GM18907 (cell line): Measurements from ENCODE around the gene ATP11A.
"Not testable (repeated sequence)": the region's sequence is repeated elsewhere in the genome, so short reads cannot be mapped to it uniquely, and the experiment has no call there.

ENCODE experiments used
- ATAC-seq: cut with Tn5 transposase; IDR thresholded peaks from one replicate; pipeline ENCODE4 v1.9.1; 2021; ENCODE audit warnings: mild to moderate bottlenecking, moderate library complexity; ENCODE audit not compliant: unreplicated experiment

Gene ATP11A

DNA sequence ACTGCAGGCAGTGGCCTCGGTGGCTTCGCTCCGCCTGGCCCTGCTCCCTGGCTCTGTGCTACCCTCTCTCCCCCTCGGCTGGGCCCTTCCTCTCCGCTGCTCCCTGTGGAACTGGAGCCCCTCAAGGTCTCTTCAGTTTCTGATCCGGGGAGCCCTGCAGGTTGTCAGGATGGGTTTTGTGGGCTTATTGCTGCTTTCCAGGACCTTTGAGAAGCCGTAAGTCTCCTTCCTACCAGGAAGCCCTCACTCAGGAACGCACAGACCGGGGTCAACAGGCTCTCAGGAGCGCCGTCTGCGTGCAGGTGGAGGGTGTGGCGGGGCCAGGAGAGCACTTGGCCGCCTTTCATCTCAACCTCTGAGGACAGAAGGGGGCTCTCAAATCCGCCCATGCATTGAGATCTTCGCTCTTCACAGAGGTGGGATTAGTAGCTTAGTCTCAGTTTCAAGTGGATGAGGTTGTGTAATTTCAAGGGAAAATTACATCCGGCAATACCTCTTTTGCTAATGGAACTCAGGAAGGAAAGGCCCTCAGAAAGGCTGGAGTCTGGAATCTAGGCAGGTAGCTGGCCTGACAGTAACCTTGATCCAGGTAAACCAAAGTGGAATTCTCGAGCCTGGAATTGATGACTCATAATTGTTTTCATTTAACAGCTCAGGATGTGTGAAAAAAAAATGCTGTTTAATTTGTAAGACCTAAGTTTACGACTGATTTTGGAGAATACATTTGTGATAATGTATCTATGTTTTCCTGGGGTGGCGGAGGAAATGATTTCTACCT, 102.0 kb downstream of the ATP11A start:
- no peak for ATAC-seq

DNA sequence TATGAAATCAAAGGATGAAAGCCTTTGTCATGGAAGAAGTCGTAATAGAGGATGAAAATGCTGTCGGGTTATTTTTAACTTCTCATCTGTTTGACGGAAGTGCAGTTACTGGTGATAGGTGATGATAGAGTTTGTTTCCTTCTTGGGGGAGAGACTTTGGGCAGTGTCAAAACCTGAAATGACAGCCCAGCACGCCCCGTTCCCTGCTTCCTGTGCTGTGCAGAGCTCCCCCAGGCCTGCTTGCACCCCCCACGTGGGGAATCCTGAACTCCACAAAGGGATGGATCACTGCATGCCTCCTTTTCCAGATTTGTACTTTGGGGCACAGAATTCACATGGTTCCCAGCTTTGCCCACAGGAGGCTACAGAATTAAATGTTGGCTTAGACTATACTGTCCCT, 102.7 kb downstream of the ATP11A start:
- ATAC-seq, result no peak

DNA sequence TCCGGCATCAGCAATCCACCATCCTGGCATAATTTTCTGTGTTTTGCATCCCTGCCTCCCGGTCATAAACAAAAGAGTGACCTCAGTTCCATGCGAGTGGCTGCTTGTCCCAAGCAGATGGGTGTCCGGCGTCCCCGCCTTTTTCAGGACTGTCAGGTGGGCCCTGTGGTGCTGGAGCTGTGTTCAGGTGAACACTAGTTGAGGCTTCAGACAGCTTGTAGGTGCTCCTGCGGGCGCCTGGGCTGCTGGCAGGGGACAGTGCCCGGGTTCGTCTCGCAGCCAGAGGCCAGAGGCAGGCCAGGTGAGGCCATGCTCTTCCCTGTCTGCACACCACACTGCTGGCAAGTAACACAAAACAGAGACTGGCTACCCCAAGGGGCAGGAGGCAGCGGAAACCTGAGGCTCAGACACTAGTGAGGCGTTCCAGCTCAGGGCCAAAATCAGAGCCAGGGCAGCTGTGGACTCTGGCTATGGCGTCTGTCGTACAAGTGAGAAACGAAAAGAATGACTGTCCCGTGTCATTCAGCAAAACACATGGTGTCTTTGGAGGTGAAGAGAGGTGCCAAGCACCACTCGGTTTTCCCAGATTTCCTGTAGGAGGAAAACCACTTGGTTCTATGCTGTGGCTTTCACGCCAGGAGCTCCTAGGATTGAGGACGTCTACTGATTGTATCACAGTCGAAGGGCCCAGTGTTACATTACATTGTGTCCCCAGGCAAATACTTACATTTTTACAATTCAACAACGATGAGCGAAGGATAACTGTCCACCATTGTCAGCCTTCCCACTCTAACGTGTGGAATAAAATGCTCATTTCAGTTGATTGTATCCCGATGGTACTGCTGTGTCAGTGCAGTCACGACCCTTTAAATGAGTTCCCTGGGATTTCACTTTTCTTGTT, 104.0 kb downstream of the ATP11A start:
- ATAC-seq, result no peak

DNA sequence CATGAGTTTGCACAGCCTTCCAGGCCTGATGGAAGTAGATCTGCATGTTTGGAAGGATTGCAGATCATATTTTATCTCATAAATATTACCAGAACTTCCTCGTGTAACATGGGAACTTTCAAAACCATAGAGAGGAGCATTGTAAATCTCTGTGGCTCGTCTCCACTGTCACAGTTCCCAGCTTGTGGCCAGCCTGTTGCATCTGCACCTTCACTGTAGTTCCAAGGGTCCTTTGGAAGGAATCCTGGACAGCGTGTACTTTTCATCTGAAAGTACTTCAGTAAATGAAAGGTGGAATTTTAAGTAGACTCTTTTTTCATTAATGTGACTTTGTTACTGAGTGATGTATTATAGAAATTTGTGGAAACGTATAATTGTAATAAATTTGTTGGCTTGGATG, 105.4 kb downstream of the ATP11A start:
- no peak for ATAC-seq

DNA sequence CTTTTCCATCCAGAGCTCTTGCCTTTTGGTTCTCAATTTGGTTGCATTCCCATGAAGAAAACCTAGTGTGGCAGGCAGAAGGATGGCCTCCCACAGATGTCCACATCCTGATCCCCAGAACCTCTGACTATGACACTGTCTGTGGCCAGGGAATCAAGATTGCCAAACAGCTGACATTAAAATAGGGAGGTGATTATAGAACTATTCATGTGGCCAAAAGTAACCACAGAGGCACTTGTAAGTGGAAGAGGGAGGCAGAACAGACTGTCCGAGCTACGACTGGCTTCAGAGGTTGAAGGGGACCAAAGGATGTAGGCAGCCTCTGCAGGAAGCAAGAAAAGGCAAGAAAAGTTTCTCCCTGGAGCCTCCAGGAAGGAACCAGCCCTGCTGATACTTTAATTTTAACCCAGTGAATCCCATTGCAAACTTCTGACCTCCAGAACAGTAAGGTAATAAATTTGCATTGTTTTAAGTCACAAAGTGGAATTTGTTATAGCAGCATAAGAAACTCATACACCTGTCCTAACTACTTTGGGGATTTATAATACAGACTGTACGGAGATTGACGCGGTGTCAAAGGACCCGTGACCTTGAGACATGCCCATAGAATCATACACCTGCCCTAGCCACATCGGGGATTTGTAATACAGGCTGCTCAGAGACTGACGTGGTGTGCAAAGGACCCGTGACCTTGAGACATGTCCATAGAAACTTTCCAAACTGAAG, 106.5 kb downstream of the ATP11A start:
- ATAC-seq, result no peak

DNA sequence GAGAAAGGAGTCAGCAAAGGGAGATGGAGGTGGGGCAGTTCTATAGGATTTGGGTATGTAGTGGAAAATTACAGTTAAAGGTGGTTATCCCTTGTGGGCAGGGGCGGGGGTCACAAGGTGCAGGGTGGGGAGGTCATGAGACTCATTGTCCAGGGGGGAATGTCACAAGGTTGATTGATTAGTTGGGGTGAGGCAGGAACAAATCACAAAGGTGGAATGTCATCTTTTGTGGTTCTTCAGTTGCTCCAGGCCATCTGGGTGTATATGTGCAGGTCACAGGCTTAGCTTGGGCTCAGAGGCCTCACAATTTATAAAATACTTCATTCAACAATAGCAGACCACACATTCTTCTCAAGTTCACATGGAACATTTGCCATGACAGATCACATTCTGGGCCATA, 109.6 kb downstream of the ATP11A start:
- no peak for ATAC-seq

DNA sequence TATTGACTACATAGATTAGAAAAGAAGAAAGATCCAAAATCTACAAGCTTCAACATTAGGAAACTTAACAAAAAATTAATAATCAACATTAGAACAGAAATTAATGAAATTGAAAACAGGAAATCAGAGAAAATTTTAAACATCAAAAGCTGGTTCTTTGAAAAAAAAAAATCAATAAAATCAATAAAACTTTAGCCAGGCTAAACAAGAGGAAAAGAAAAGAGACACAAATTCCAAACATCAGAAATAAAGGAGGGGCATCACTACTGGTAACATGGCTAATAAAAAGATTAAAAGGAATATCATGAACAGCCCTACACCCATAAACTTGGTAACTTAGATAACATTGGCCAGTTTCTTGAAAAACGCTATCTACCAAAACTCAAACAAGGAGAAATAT, 110.2 kb downstream of the ATP11A start:
- no peak for ATAC-seq

DNA sequence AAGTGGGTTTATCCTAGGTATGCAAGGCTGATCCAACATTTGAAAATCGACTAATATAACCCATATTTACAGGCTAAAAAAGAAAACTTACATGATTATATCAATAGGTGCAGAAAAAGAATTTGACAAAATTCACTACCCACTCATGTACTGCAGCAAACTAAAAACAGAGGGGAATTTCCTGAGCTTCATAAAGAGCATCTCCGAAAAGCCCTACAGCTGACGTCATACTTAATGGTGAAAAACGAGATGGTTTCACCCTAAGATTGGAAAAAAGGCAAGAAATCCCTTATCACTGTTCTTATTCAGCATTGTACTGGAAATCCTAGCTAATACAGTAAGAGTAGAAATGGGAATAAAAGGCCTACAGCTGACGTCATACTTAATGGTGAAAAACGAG, 111.0 kb downstream of the ATP11A start:
- not testable (repeated sequence) for ATAC-seq

DNA sequence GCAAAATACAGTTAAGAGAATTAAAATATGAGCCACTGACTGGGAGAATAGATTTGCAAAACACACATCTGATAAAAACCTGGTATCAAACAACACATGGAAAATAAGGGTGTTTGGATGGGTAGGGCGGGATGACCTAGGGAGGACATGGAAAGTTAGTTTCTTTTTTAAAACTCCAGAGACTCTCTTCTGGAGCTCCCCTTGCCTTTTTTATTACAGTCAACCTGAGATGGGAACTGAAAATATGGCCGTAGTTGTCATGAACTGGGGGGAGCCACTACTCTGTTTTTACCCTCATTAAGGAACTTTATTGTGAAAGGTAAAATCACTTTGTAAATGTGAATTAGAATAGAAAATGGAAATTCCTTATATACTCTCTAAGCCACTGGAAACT, 113.0 kb downstream of the ATP11A start:
- no peak for ATAC-seq

DNA sequence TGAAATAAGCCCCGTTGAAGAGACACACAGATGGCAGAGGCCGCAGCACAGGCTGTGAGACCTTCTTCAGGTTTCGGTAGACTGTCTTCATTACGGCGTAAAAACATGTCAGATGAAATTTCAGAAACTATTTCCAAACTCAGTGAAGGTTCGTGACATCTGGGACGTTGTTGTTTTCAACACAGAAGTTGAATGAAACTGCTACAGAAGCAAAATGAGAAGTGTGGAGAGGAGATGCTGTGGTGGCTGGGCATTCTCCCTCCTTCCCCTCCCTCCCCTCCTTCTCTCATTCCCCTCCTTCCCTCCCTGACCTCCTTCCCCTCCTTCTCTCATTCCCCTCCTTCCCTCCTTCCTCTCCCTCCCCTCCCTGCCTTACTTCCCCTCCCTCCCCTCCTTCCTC, 113.6 kb downstream of the ATP11A start:
- ATAC-seq, result no peak

DNA sequence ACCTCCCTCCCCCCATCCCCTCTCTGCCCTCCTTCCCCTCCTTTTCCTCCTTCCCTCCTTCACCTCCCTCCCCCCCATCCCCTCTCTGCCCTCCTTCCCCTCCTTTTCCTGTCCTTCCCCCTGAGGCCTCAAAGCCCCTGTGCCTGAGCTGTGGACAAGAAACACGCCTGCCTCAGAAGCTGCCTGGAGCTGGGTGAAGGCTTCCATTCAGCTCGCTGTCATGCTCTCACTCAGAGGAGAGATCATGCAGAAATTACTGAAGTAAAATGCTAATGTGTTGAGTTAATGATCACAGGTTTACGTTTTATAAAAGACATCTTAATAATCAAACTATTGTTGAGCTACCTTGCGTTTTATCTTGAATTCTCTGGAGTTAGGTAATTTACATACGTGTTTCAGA, 114.5 kb downstream of the ATP11A start:
- no peak for ATAC-seq

DNA sequence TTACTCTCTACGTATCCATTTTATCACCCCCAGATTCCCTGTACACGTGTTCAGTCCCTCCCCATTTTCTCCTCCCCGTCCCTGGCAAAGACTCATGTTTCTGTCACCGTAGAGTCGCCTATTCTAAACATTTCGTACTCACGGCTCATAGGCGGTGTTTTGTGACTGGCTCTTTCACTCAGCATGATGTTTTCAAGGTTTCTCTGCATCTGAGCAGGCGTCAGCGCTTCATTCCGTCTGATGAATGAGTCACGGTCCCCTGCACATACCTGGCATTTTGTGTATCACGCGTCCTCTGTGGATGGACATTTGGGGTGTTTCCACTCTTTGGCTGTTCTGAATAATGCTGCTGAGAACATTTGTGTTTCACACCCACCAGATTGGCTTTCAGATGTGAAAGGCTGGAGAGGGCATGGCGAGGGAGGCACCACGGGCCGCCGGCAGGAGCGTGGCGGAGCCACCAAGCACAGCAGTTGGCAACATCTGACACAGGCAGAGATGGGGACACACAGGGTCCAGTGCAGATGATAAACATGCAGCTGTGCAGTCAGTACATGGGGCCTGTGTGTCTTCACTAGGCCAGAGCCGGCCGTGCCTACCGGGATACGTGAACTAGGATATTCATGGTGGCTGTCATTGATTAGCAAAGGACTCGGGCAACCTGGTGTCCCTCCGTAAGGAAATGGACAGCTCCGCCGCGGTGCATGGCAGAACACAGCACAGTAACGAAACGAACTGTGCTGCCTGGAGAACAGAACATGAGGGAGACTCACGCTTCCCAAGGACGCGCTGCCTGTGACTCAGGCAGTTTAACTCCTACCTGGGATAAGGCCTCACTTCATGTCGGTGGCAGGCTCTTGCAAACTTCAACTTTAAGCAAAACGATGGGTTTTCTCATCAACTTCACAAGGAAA, 117.2 kb downstream of the ATP11A start:
- ATAC-seq, result no peak

DNA sequence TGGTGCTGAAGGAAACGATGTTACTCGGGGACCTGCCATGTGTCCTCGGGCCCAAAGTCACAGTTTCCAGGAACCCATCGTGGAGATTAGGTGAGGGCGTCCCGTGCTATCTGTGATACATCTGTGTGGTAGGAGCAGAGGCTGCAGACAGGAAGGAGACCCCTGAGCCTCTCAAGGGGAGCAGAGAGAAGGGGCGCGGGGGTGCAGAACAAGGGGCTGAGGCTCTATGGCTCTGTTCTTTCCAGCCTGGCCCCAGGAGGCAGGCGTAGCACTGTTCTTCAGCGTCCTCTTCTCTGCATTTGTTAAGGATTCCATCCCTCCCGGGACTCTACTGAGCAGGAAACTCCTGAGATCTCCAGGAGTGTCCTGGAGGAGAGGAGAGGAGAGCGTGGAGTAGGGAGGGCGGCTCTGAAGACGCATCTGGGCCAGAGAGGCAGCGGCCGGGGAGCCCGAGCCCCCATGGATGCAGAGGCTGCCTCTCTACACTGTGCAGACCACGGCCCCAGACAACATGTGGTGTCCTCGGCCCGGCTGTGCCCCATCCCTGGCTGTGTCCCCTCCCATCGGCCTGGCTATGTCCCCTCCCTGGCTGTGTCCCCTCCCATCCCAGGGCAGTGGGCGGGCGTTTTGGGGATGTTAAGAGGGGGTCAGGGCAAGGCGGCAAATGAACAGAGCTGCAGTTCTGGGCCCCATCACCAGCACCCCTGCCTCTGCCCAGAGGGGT, 118.0 kb downstream of the ATP11A start:
- ATAC-seq, result no peak

DNA sequence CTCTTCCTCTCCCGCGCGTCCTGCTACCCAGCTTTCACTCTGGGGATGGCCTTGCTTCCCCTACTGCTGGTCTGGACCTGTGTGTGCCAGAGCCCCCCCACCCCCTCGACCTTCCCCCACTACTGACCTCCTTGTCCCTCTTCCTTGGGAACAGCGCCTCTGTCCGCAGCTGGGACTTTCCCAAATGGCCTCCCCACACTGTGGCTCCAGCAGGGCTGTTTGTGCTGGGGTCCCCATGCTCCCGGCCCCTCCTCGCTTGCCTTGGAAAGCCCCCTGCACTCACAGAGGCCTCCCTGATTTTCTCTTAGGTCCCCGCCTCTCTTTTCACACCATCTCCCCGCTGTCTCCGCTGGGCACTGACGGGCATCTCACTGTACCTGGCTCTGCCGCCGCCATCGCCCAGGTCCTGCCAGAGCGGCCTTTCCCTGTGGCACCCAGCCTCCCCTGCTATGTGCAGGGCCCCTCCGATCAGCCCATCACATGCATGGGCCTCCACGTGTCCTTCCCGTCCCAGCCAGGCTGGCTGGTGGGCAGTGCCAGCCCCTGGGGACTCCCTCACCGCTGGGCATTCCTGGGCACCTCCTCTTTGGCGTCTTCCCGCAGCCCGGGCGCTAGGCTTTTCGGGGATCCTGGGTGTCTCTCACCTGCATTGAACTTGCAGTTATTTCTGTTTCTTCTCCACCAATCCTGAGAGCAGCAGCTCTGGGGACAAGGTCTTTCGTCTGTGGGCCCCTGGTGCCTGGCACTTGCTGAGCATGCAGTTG, 118.7 kb downstream of the ATP11A start:
- no peak for ATAC-seq

DNA sequence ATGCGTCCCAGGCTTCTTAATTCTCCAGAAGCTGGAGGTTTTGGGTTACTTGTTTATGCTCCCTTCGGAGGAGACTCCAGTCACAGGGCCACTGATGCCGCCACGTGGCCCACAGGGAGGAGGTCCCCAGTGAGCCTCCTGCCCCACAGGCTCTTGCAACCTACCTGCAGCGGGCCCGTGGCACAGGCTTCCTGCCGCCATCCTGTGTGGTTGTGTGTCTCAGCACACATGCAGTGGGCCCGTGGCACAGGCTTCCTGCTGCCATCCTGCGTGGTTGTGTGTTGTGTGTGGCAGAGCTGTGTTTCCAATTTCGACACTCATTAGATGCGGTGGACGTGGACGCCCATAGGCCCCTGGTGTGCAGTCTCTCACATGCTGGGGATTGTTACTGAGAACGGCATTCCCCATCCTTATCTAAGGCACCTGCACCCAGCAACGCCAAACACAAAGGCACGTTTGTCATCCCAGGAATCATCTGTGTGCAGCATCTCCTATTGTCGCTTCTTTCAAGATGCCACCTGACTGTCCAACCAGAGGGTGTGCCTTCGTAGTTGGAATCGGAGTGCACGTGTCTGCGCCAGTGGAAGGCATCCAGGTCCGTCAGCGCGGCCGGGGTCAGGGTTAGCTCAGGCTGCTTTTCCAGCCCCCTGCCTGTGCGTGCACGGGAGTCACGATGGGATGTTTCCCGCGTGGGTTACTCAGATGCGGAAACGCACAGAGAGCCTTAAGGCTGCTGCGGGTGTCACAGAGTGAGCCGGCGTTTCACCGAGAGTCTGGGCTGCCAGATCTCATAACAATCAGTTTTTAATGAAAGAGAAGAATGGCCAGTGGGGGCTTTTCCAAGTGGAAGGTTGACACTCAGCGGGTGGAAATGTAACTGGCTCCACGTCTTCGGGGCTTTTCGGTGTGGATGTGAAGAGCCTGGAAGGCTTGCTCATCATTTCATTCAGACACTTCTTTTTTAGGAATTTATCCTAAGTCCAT, 119.8 kb downstream of the ATP11A start:
- ATAC-seq, result no peak

DNA sequence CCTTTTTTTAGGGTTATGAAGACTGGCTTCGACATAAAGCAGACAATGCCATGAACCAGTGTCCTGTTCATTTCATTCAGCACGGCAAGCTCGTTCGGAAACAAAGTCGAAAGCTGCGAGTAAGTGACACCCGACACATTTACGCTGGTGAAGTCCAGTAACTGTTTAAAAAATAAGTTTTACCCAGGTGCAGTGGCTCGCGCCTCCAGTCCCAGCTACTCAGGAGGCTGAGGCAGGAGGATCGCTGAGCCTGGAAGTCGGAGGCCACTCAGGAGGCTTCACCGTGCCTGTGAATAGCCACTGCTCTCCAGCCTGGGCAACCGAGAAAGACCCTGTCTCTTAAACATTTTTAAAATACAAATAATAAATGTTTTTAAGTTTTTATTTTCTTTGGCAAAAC, 120.8 kb downstream of the ATP11A start:
- ATAC-seq, result no peak

DNA sequence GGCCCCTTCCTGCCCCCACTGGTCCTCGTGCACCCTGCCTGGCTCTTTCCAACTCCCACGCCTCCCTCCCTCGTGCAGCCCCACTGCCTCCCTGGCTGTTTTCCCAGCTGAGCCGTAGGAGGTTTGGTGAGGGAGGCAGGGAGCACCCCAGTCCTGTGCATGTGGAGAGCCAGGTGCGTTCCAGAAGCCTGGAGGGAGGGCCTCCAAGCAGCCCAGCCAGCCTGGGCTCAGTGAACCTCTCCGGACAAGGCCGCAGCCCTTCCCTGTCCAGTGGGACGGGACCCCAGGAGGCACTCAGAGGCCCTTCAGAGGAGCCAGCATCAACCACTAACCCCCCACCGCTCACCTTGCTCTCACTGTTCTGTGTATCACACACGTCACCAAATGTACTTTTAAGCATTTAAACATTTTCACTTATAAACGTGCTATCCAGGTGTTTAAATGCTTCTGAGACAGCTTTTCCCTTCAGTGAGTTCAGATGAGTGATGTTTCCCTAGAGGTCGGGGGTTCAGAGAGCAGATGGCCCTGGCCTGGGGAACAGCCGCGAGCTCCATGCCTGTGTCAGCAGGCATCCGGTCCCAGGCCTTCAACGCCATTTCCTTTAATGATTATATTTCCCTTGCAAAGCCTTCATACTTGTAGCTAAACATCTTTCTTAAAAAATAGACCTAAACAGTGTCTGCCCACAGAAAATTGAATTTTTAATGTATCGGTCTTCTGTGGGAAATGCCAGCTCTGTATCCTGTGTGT, 122.6 kb downstream of the ATP11A start:
- no peak for ATAC-seq
